HCT116 (cell line): ENCODE data around the gene TRABD.

Experiments used
- CTCF ChIP-seq, 3 experiments: fragments of 200-600 bp in 1 of 3; sonication (generic) in 1 of 3; IDR thresholded peaks in 2 of 3; conservative IDR thresholded peaks in 1 of 3; 2 replicates each; pipeline ENCODE4 v1.5.1; 2012 to 2017; ENCODE audit warnings: low read depth in 2 of 3, low read length in 2 of 3, antibody characterized with exemption in 1 of 3, borderline replicate concordance in 1 of 3, control low read depth in 1 of 3, mild to moderate bottlenecking in 1 of 3, mixed read lengths in 1 of 3, mixed run types in 1 of 3, moderate library complexity in 1 of 3; ENCODE audit not compliant: insufficient read depth in 1 of 3
- EZH2 ChIP-seq: fragments of 200-600 bp; sonication (generic); IDR thresholded peaks from 2 replicates; pipeline ENCODE4 v1.6.1; 2017; ENCODE audit warnings: antibody characterized with exemption, mixed run types
- POLR2AphosphoS5 ChIP-seq: IDR thresholded peaks from 2 replicates; pipeline ENCODE4 v1.6.1; 2011; ENCODE audit warnings: mild to moderate bottlenecking, low read depth, low read length, moderate library complexity
- REST ChIP-seq: IDR thresholded peaks from 2 replicates; pipeline ENCODE4 v1.6.1; 2012; ENCODE audit warnings: low read depth
- TCF7L2 ChIP-seq: IDR thresholded peaks from 2 replicates; pipeline ENCODE4 v1.7.0; 2011; ENCODE audit warnings: borderline replicate concordance, inconsistent platforms; ENCODE audit not compliant: insufficient read depth, insufficient read length; ENCODE audit errors: extremely low read depth
- ZBTB33 ChIP-seq: IDR thresholded peaks from 2 replicates; pipeline ENCODE4 v1.6.1; 2011; ENCODE audit warnings: mild to moderate bottlenecking, low read length, moderate library complexity; ENCODE audit not compliant: insufficient replicate concordance; ENCODE audit errors: extremely low read depth
- ZNF274 ChIP-seq: fragments of 200-500 bp; sonication (Bioruptor generic); IDR thresholded peaks from 2 replicates; pipeline ENCODE4 v1.6.1; 2014; ENCODE audit warnings: mild to moderate bottlenecking, low read depth, low read length, inconsistent platforms

GRCh38 chr22:50224071-50224470 lies 38.4 kb downstream of the TRABD start:
- TF ChIP-seq CTCF (IDR thresholded peaks at IDR 0.05 in 2 of 3, conservative IDR thresholded peaks at IDR 0.05 in 1 of 3; ENCODE audit: borderline replicate concordance in 1 of 3, insufficient read depth in 1 of 3, low read depth in 2 of 3, low read length in 2 of 3) (no peak), TCF7L2 (no peak), EZH2 (no peak), POLR2AphosphoS5 (no peak), ZNF274 (no peak), REST (no peak), ZBTB33 (no peak)
